CD4-positive, alpha-beta T cell (primary cell): Measurements from ENCODE around the gene MGST3. TPM values are rescaled to one million over a fixed set of nuclear protein-coding genes. Genes with fewer than 3 reads are reported as not detected.
A peak's percentile ranks its signal among the peaks of the same experiment; 100 is the strongest.

Source experiments
- ATAC-seq: fragments of 200-7000 bp; cut with Tn5 transposase; one replicate; pipeline ENCODE4 v1.10.0; 2022; ENCODE audit warnings: mild to moderate bottlenecking; ENCODE audit not compliant: poor library complexity
- CTCF ChIA-PET: fragments of 350-600 bp; sonication (Branson Sonifier 250); formaldehyde crosslinking; loops from one replicate; lab custom pipeline; 2021; ENCODE audit warnings: antibody characterized with exemption, inconsistent platforms; lab: Charles Lee
- POLR2A ChIA-PET: fragments of 350-600 bp; sonication (Branson Sonifier 250); formaldehyde crosslinking; loops from one replicate; lab custom pipeline; 2021; ENCODE audit warnings: antibody characterized with exemption, inconsistent platforms; lab: Charles Lee
- DNase-seq, 14 experiments: peaks; one replicate each; pipeline ENCODE4 v3.0.0-alpha.2; 2013 to 2020; ENCODE audit warnings: mixed read lengths in 2 of 14
- H3K27ac ChIP-seq, 2 donors: one replicate each; pipeline versions ENCODE4 v1.5.1 to v1.7.0; 2013; ENCODE audit warnings: low read length in 2 of 2, low read depth in 1 of 2, mild to moderate bottlenecking in 1 of 2
- H3K27me3 ChIP-seq, 2 experiments: 1 replicate in 1 of 2; 2 replicates in 1 of 2; pipeline versions ENCODE4 v1.6.1 to v1.7.0; 2013; ENCODE audit warnings: low read length in 2 of 2, control low read depth in 1 of 2, mild to moderate bottlenecking in 1 of 2, moderate library complexity in 1 of 2; ENCODE audit not compliant: insufficient read depth in 2 of 2, control insufficient read depth in 1 of 2
- H3K36me3 ChIP-seq: one replicate; pipeline ENCODE4 v1.6.1; 2013; ENCODE audit warnings: low read length, control low read depth; ENCODE audit not compliant: insufficient read depth
- H3K4me1 ChIP-seq: one replicate; pipeline ENCODE4 v1.6.1; 2013; ENCODE audit warnings: low read length, control low read depth; ENCODE audit not compliant: insufficient read depth
- H3K4me3 ChIP-seq: one replicate; pipeline ENCODE4 v1.5.1; 2013; ENCODE audit warnings: mild to moderate bottlenecking, low read length, moderate library complexity
- H3K9me3 ChIP-seq, 2 experiments: 1 replicate in 1 of 2; 2 replicates in 1 of 2; pipeline versions ENCODE4 v1.6.1 to v1.7.0; 2013; ENCODE audit warnings: low read length in 2 of 2, mild to moderate bottlenecking in 2 of 2, control low read depth in 1 of 2, moderate library complexity in 1 of 2; ENCODE audit not compliant: control insufficient read depth in 1 of 2, insufficient read depth in 1 of 2
- H3K27ac Mint-ChIP-seq: one replicate; pipeline ENCODE4 v1.8.0; 2020; ENCODE audit warnings: mixed read lengths
- H3K27me3 Mint-ChIP-seq: one replicate; pipeline ENCODE4 v1.8.0; 2021; ENCODE audit warnings: mixed read lengths
- H3K36me3 Mint-ChIP-seq: one replicate; pipeline ENCODE4 v1.8.0; 2021; ENCODE audit warnings: low read depth, mixed read lengths
- H3K4me1 Mint-ChIP-seq: one replicate; pipeline ENCODE4 v1.8.0; 2021; ENCODE audit warnings: low read depth, mixed read lengths
- H3K4me3 Mint-ChIP-seq: one replicate; pipeline ENCODE4 v1.8.0; 2020; ENCODE audit warnings: mild to moderate bottlenecking, mixed read lengths
- H3K9me3 Mint-ChIP-seq: one replicate; pipeline ENCODE4 v1.8.0; 2020; ENCODE audit warnings: mixed read lengths
- CTCF ChIP-seq: fragments of 200-600 bp; IDR thresholded peaks from one replicate; pipeline ENCODE4 v1.8.0; 2022; ENCODE audit warnings: antibody characterized with exemption, mild to moderate bottlenecking
- intact Hi-C, 2 experiments: fragments of 100-400 bp; cut with DNase I in 1 of 2; cut with micrococcal nuclease in 1 of 2; formaldehyde crosslinking; loops; one replicate each; pipeline versions ENCODE4 v1.15.1 to v1.9.0; 2023 to 2025; cut with DNase I, micrococcal nuclease
- total RNA-seq, 174 experiments: library from RNA in 2 of 174; stranded (reverse) in 2 of 174; gene quantifications; one replicate each; pipeline ENCODE4 v1.2.3 and lab custom pipeline; 2021 to 2026

Gene MGST3
- total RNA-seq, 2 experiments from 2014 or later, result 22.0 to 23.5 TPM

GRCh38 chr1:165659581-165659895 is 28.5 kb downstream of the MGST3 start:
- peaks cover 65% of the 10 kb centered on the region for H3K36me3 ChIP-seq
- POLR2A ChIA-PET, result interaction anchor here (0.9 kb wide), 1 partner anchor 14 kb away, joined by 3 read pairs; no protein-coding TSS in a partner anchor

GRCh38 chr1:165661703-165662102 is 30.7 kb downstream of the MGST3 start:
- TF ChIP-seq CTCF, result no peak
- DNase-seq (no peak), ATAC-seq (no peak)
- no peaks in the 10 kb centered on the region for H3K27me3 ChIP-seq
- no peaks in the 10 kb centered on the region for H3K4me1 Mint-ChIP-seq
- peaks cover 69% of the 10 kb centered on the region for H3K36me3 ChIP-seq
- intact Hi-C loops, result no loop called here
- ChIA-PET POLR2A (interaction anchor here (0.8 to 1.6 kb wide), 3 partner anchors 10 to 36 kb away, joined by 3 read pairs; partner anchors contain the start of gene MGST3), CTCF (no interaction called here)
- no peak overlapping the region for H3K27ac ChIP-seq
- no peaks in the 10 kb centered on the region for H3K4me1 ChIP-seq
- no peak overlapping the region for H3K4me3 Mint-ChIP-seq
- H3K4me3 ChIP-seq, result no peak overlapping the region
- no peaks in the 10 kb centered on the region for H3K9me3 ChIP-seq
- H3K36me3 Mint-ChIP-seq, result peaks cover 78% of the 10 kb centered on the region
- H3K27me3 Mint-ChIP-seq, result no peaks in the 10 kb centered on the region
- peak overlapping the region; percentile 18 for H3K27ac Mint-ChIP-seq
- no peaks in the 10 kb centered on the region for H3K9me3 Mint-ChIP-seq

More at GRCh38 chr1:165659581-165659895, 28.5 kb downstream of the MGST3 start:
- peak overlapping the region; percentile 14 for H3K27ac Mint-ChIP-seq
- H3K9me3 Mint-ChIP-seq, result no peaks in the 10 kb centered on the region
- no peaks in the 10 kb centered on the region for H3K4me1 ChIP-seq
- DNase-seq (no peak), ATAC-seq (no peak)
- peaks cover 76% of the 10 kb centered on the region for H3K36me3 Mint-ChIP-seq
- H3K27ac ChIP-seq, result no peak overlapping the region
- H3K4me3 Mint-ChIP-seq, result no peak overlapping the region
- no peaks in the 10 kb centered on the region for H3K27me3 Mint-ChIP-seq
- CTCF ChIA-PET, result no interaction called here
- no peak for TF ChIP-seq CTCF
- intact Hi-C loops, result no loop called here
- no peaks in the 10 kb centered on the region for H3K4me1 Mint-ChIP-seq
- H3K4me3 ChIP-seq, result no peak overlapping the region
- no peaks in the 10 kb centered on the region for H3K9me3 ChIP-seq
- H3K27me3 ChIP-seq, result no peaks in the 10 kb centered on the region

GRCh38 chr1:165662186-165662585 is 31.2 kb downstream of the MGST3 start:
- CTCF ChIA-PET, result no interaction called here
- intact Hi-C loops, result no loop called here
- no peak for TF ChIP-seq CTCF
- ATAC-seq (no peak), DNase-seq (no peak)
- H3K4me1 Mint-ChIP-seq, result no peaks in the 10 kb centered on the region
- H3K36me3 ChIP-seq, result peaks cover 74% of the 10 kb centered on the region
- H3K27ac Mint-ChIP-seq, result peak overlapping the region; percentile 18
- H3K9me3 Mint-ChIP-seq, result no peaks in the 10 kb centered on the region
- no peaks in the 10 kb centered on the region for H3K27me3 Mint-ChIP-seq
- H3K36me3 Mint-ChIP-seq, result peaks cover 78% of the 10 kb centered on the region
- POLR2A ChIA-PET, result interaction anchor here (0.8 to 1.6 kb wide), 3 partner anchors 10 to 35 kb away, joined by 3 read pairs; partner anchors contain the start of gene MGST3
- H3K27me3 ChIP-seq, result no peaks in the 10 kb centered on the region
- H3K4me1 ChIP-seq, result no peaks in the 10 kb centered on the region
- no peak overlapping the region for H3K27ac ChIP-seq
- no peak overlapping the region for H3K4me3 ChIP-seq
- H3K9me3 ChIP-seq, result no peaks in the 10 kb centered on the region
- H3K4me3 Mint-ChIP-seq, result no peak overlapping the region
